ENCODE measurements around the gene DDN.

The DDN gene

DNA sequence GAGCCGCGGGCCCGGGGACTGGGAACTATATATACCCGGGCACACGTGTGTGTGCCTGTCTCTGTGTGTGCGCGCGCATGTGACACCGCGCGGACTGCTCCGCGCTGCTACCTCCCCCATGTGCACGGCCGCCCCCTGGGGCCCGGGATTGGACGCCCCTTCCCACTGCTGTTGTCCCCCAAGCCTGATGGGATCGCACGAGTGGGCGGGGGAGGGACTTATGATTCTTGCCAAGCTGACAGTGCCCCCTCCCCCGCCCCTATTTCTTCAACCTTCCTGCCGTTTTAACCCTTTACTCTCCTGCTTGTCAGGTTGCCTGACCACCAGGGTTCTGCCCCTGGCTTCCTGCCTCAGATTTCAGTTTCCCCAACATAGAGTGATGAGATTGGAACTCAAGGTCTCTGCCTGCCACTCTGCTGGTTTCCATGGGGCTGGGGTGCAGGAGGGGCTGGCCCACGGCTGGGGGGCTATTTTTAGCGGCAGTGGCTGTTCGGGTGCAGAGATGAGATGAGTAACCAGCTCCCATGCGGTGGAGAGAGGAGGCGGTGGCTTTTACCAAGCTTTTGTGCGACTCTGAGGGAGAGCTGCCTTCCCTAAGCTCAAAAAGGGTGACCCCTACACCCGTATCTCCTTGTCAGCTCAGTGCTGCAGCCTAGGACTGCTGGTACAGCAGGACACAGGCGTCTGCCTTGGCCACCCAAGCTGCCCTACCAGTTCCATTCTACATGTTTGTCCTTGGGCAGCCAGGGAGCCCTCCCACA lies at the start of gene DDN:
DDN (minus strand) TSS at position 5 of the 761 bp plus-strand sequence. CDS start 88 bp downstream, outside the sequence.
- DNase-seq (ENCODE audit: low spot score), result no peak

DNA sequence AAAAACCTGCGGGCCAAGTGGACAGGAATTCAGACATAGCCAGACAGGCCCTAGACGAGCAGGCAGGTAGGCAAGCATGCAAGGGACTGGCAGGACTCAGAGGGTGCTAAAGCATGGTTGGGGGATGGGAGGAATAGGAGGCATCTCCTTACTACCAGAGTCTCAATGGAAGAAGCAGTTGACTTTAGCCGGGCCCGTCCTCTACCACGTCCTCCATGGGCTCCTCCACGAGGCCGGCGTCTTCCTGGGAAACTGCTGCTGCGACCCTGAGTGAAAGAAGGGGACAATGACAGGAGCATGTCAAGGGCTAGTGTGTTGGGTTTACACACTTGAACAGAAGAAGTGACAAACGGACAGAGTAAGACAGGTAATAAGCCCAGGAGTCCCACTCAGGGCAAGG lies 49.8 kb upstream of the DDN start:
- no peak for DNase-seq (ENCODE audit: low spot score)

DNA sequence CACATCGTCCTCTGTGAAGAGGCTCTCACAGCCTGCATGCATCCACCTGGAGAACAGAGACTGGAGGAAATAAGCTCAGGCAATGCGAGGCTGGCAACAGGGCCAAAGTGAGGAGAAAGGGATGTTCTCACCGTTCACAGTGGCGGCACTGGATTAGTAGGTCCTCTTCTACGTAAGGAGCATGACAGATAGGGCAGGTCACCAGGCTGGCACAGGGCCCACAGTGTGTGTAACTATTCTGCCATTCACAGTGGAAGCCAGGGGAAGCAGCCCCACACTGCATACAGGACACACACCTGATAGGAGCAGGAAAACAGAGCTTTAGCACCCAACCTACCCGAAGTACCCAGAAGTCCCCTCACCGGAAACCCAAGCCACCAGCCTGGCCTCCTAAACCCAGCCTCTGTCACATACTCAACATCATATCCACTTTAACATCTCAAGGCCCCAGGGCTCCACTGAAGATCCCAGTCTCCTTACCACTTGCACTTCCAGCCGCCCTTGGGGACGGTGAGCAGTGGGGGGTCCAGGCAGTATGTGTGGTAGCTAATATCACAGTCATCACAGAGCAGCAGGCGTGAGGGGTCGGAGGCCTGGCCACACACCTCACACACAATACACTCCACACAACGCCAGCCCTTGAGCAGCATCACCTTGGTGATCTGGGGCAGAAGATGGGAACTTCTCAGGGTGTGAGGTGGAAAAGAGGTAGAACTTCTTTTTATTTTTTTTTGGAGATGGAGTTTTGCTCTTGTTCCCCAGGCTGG lies 47.1 kb upstream of the DDN start:
- DNase-seq (ENCODE audit: low spot score), result no peak

DNA sequence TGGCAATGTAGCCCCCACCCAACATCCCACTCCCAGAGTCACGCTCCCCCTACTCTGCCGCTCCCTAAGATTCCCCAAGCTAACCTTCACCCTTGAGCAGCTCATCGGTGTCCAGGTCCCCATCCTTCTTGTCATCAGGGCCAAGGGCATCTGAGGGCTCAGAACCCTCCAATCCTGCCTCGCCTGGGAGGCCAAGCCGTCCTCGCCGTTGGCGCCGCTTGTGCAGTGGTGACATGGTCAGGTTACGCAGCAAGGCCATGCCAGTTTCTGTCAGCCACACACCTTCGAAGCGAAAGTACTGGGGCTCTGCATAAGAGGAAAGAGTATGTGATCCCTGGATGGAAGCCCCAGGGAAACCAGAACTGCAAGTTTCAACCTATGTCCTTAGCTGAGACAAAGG lies 45.5 kb upstream of the DDN start:
- no peak for DNase-seq (ENCODE audit: low spot score)

DNA sequence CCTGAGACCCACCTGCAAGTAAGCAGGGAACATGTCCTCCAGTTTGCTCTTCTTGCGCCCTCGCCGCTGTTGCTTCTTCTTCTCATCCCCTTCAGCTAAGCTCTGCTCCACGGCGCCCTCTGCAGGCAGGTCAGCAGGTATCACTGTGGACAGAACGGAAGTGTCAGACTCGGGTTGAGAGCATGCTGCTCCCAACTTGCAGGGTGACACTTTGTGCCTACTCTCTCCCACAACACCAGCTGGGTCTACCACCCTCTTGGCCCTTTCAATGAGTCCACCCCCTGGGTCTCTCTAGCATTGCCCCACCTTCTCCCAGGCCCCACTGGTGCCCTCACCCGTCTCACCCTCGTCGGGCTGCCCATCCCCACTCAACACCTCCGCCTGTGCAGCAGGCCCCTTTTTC lies 44.7 kb upstream of the DDN start:
- DNase-seq (ENCODE audit: low spot score), result peak; percentile 78

DNA sequence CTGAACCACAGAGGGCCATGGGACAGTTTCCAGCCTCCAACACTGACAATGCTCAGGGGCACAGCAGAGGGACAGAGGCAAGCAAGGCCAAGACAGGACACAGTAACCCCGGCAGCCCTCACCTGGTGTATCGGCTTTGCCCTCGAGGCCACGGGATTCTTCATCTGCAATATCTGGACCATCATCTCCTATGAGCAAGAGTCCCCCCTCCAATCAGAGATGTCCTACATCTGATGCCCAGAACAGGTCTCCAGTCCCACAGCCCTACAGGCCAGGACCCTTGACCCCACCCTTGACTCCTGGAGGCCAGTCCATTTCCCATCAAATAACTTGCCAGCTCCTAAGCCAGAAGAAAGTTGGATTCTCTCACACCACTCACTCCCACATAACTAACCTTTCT lies 44.1 kb upstream of the DDN start:
- DNase-seq (ENCODE audit: low spot score), result no peak

DNA sequence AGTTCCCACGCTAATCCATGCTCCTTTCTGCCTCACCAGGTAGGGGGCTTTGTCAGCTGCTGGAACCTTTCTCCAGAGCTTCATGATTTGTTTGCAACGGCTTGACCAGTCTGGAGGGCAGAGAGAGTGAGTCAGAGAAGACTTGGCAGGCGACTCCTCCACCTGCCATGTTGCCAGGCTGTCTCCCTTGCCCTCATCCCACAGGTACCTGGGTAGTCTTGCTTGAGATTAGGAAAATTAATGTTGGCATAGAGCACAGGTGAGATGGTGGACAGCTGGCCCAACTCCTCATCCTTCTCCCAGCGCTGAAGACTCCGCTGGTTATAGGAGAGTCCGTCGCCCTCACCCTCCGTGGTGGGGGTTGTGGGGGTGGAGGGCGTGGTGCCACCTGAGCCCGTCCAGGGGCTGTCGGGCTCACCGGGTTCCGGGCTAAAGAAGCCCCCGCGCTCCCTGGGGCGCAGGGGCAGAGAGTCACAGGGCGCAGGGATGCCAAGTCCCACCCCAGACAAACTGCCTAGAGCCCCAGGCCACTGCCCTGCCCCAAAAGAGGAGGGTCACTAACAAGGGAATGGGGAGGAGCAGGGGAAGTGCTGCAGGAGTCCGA lies 42.8 kb upstream of the DDN start:
- DNase-seq (ENCODE audit: low spot score), result no peak

DNA sequence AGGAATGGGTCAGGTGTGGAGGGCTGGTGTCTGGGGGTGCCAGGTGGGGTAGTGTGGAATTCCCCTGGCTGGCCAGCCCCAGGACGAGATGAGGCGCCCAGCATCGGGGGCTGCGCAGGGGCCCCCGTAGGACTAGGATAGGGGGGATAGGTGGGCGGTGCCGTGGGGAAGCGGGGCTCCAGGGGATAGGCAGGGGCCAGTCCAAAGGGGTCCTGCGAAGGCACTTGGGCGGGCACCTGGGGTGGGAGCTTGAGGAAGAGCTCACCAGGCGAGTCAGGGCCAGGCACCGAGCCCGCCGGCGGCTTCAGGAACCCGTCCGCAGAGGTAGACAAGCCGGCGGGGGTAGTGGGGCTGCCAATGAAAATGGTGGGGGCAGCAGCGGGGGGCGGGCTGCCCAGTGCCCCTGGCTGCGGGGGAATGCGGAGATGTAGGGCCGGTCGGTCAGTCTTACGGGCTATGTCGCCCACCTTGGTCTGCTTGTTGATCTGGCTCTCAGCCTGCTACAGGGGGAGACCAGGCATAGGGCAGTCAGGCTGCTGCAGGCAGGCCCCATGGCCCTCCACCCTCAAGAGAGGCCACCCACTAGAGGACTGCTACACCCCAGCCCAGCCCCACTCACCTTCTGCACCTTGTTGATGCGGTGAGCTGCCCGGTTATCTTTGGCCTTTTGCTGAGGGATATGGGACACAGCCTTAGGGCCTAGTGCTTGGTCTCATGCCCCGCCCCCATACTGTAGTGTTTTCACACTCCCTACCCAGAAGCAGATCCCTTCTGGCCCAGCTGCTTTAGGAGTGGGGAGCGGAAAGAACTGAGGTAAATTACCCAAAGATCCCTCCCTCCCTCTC lies 42.1 kb upstream of the DDN start:
- DNase-seq (ENCODE audit: low spot score), result no peak

DNA sequence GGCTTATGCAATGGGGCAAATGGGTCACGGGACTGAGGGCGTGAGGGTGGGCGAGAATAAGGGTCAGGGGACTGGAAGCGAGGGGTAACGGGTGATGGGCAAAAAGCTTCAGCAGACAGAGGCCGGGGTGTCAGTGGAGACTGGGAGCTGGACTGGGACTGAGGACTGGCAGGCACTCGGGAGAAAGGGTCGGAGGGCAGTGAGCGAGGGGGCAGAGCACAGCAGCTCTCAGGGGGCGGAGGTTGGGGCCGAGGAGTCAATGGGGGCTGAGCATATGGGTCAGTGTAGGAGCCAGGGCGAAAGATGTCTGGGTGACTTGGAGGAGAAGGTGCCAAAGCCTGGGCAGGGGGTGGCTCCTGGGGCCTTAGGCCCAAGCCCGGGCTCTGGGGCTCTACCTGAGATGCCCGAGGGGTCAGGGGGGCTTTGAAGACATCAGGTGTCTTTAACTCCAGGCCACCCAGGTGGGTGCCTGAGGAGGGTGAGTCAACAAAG lies 41.2 kb upstream of the DDN start:
- no peak for DNase-seq (ENCODE audit: low spot score)

DNA sequence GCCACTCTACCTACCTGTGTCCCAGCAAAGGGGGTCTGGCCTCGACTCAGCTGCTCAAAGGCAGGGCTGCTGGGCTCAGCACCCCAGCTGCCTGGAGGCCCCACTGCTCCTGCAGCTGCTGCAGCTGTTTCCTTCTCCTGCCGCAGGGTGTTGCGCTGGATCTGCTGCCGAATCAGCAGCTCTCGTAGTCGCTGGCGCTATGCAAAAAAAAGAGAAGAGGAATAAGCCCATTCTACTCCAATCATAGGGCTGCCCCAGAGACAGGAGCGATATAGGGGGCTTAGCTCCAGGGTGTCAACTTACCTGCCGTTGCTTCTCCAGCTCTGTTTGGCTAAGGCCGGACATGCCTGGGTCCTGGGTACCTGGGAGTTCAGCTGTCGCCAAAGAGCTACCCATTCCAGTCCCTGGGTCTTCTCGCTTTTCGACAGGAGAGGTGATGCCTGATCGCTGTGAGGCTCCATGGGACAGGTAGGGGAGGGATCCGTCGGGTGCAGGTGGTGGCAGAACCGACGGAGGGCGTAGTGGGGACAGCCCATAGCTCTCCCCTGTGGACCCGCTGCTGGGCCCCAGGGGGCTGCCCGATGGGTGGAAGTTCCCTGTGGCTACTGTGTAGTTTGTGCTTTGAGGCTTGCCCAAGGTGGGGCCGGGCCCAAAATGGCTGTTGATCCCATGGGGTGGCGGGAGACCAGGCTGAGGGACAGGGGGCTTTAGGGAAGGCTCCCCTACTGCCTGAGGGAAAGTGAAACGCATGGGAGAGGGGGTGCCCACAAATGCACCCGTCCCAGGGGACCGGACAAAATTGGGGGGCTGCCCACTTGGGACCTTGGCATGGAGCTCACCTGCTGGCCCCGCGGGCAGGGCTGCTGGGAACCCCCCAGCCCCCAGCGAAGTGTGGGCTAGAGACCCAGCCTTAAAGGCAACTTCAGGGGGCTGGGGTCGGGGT lies 40.5 kb upstream of the DDN start:
- DNase-seq (ENCODE audit: low spot score), result no peak

DNA sequence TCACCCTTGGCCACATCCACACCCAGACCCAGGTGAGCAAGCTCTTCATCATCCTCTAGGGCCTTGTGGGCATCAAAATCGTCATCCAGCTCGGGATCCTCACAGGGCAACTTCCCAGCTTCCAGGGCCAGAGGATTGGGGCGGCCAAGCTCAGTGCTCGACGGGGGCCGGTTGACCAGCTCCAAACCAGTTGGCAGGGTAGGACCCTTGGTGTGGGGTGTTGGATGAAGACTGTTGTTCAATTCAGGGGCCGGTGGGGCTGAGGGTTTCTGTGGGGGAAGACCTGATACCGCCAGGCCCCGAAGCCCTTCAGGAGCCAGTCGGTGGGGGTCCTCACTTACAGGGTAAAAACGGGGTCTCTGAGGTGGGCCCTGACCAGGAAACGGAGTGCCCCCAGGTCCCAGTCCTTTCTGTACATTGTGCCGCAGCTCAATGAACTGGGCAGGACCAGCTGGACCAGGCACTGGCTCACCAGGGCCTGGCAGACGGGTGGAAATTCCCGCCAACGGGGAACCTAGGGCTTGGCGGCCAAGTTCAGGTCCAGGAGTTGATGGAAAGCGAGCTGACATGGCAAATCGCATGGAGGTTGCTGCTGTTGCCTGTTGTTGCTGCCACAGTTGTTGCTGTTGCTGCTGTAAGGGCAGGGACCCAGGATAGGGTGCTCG lies 39.2 kb upstream of the DDN start:
- DNase-seq (ENCODE audit: low spot score), result no peak

DNA sequence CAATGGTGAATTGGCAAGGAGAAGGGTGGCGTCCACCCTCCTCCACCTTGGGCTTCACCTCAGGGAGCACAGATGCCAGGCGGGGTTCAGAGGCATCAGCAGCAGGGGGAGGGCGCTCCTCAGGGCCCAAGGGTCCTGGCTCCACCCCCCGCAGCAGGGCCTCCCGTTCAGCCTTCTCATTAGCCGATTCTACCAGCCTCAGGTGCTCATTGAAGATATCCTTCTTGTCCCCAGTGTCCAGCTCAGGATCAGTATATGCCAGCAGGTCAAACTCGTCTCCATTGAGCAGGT lies 38.7 kb upstream of the DDN start:
- no peak for DNase-seq (ENCODE audit: low spot score)

DNA sequence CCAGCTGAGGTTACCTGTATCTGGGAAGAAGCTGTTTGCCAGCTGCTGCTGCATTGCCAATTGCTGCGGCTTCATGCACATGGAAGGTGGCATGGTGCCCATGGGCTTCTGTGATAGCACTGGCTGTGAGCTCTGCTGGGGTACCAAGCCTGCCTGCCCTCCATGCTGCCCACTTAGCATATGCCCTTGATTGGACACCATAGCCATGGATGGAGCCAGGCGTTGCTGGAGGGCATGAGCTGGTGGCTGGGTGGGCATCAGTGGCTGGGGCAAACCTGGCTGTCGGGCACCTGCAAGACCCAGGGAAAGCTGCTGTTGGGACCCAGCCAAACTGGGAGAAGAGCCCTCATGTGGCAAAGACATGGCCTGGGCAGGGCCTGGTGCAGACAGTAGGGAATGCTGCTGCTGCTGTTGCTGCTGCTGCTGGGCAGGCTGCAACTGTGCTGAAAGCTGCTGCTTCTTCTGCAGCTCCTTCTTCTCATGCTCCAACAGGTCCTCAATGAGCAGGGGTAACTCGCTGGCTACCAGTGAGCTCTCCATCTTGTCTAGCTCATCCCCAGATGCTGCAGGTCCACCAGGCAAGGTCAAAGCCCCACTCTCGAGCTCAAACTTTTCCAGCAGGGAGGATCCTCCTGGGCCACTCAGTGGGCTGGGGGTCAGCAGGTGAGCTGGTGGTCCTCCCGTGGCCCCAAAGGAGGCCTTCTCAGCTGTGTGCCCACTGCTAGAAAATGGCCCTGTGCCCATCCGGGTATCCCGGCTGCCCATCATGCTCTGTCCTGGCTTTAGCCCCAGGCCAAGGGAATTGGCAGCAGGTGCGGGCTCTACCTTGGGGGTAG lies 38.2 kb upstream of the DDN start:
- no peak for DNase-seq (ENCODE audit: low spot score)

DNA sequence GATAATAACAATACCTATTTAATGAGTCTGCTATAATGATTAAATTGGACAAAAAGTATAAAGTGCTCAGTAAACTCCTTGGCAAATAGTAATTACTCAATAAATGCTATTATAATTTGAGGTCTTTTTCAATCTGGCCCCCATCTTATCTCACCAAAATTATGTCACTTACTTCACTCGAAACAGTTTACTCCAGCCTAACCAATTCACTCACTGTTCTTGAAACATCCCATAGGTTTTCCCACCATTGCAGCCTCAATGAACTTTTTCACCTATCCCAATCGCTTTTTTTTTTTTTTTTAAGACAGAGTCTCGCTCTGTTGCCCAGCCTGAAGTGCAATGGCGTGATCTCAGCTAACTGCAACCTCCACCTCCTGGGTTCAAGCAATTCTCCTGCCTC lies 36.9 kb upstream of the DDN start:
- DNase-seq (ENCODE audit: low spot score), result no peak

DNA sequence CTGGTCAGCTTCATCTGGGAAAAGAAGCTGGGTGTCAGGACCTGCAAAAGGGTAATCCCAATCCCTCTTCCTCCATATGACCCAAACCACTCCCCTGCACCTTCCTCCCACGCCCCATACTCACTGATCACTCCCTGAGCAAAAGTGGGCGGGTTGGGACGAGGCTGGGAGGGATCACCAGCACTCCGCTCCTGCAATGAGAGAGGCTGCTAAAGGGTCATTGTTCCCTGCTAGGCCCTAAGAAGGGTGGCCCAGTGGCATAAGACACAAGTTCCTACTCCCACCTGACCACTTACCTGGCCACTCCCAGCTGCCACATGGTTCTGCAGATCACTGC lies 35.1 kb upstream of the DDN start:
- DNase-seq (ENCODE audit: low spot score), result no peak

DNA sequence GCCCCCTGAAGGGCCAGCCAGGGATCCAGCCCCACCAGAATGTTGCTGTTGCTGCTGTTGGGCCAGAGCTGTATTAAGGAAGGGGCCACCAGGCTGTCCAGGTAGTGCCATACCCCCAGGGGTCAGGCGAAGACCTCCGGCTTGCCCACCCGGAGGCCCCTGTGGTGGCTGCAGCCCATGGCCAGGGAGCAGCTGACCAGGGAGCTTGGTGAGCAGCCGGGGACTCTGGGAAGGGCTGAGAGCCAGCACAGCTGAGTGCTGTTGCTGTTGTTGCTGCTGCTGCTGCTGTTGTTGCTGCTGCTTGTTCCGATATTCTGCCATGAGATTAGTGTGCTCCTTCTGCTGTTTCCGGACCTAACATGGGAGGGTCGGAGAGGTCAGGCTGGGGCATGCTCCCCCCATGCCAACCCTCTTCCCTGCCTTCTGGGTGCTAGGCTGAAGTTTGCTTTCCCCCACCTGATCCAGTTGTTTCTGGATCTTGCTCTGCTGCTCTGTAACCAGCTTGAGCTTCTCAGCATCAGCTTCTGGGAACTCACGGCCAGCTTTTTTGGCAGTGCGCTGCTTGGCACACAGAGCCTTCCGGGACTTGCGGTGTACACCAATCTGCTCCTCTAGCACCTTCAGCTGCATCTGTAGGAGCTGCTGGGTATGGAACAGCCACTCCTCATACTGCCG lies 34.6 kb upstream of the DDN start:
- no peak for DNase-seq (ENCODE audit: low spot score)

DNA sequence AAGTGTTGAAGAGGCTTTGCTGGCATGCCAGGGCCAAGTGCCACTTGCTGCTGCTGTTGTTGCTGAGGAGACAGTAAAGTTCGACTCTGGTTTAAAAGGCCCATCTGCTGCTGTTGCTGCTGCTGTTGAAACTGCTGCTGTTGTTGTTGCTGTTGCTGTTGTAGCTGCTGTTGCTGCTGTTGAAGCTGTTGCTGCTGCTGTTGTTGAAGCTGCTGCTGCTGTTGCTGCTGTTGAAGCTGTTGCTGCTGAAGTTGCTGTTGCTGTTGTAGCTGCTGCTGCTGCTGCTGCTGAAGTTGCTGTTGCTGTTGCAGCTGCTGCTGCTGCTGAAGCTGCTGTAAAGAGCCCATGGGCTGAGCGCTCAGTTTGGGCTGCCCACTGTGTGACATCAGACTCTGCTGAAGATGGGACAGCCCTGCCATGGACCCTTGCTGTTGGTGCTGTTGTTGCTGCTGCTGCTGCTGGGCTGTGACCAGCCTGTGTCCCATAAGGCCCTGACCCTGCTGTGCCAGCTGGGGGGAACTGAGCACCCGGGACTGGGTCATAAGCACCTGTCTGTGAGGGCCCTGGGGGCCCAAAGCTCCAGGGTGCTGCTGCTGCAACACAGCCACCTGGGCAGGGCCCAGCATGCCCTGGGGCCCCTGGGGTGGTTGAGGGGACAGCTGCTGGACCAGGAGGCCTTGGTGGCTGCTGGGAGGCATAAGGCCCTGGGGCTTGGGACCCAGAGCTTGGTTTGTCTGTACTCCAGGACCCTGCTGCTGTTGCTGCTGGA lies 33.7 kb upstream of the DDN start:
- no peak for DNase-seq (ENCODE audit: low spot score)

DNA sequence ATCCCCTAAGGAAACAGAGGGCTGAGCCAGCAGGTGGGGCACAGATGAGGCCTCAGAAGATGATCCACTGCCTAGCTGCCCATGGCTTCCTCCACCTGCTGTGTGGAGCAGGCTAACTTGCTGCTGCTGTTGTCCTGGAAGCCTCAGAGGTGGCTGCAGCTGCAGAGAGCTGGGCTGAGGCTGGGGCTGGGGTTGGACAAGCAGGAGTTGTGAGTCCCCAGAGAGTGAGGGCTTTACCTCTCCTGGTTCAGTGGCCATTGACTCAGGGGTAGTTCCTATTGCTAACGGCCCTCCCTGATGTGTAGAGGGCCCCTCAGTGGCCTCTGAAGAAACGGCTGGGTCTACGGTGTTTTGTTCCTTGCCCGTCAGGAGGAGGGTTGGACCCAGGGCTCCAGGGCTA lies 33.1 kb upstream of the DDN start:
- DNase-seq (ENCODE audit: low spot score), result no peak

All from hematopoietic multipotent progenitor cell treated with erythropoietin and hydrocortisone succinate and interleukin-3 and kit ligand, for 17 days (in vitro differentiated cells).